HCT116 (cell line): ENCODE measurements around the gene TGM1. TPM values are rescaled to one million over a fixed set of nuclear protein-coding genes. Genes with fewer than 3 reads are reported as not detected.
"Not testable (repeated sequence)": the region's sequence is repeated elsewhere in the genome, so short reads cannot be mapped to it uniquely, and the experiment has no call there.

ENCODE experiments used
- ATAC-seq: fragments of 200-7000 bp; cut with Tn5 transposase; 2 replicates; pipeline ENCODE4 v1.9.1; 2020; ENCODE audit warnings: mild to moderate bottlenecking, moderate library complexity
- BruUV-seq: library from RNA; stranded (reverse); fragments of 400-500 nt; replicated peaks from 2 replicates; lab custom pipeline; 2021; lab: Mats Ljungman, UMichigan
- CTCF ChIA-PET: fragments of 300-600 bp; sonication (Branson Sonifier 250); formaldehyde crosslinking; loops from one replicate; lab custom pipeline; 2021; ENCODE audit warnings: antibody characterized with exemption; lab: Charles Lee
- POLR2A ChIA-PET: fragments of 300-600, 350-600 bp; sonication (Branson Sonifier 250); formaldehyde crosslinking; loops from one replicate; lab custom pipeline; 2021; ENCODE audit warnings: antibody characterized with exemption; lab: Charles Lee
- RAD21 ChIA-PET, 2 experiments: fragments of 300-600 bp; sonication (Branson Sonifier 250); formaldehyde crosslinking; loops; one replicate each; lab custom pipeline; 2023; ENCODE audit warnings: low total read pairs in 2 of 2; ENCODE audit not compliant: uncharacterized antibody in 2 of 2, unreplicated experiment in 2 of 2, low non-redundant PET in 1 of 2; lab: Charles Lee
- DNase-seq: peaks from one replicate; pipeline ENCODE4 v3.0.0-alpha.2; 2010; ENCODE audit warnings: low read depth, low spot score
- H2AFZ ChIP-seq: fragments of 200-600 bp; shearing (Covaris generic), sonication (generic); 2 replicates; pipeline ENCODE4 v1.6.1; 2017; ENCODE audit warnings: low read depth, mixed run types, mixed read lengths, antibody characterized with exemption, low read length; ENCODE audit not compliant: poor library complexity, severe bottlenecking
- H3K27ac ChIP-seq: 2 replicates; pipeline ENCODE4 v1.5.1; 2012; ENCODE audit warnings: low read depth, low read length
- H3K27me3 ChIP-seq: fragments of 200-600 bp; sonication (generic); 2 replicates; pipeline ENCODE4 v1.6.1; 2016; ENCODE audit warnings: mixed run types, low read length, mixed read lengths; ENCODE audit not compliant: insufficient read depth
- H3K36me3 ChIP-seq, 2 experiments: fragments of 200-500 bp in 1 of 2; fragments of 200-600 bp in 1 of 2; sonication (Bioruptor generic) in 1 of 2; sonication (generic) in 1 of 2; 2 replicates each; pipeline versions ENCODE4 v1.5.1 to v1.6.1; 2014 to 2016; ENCODE audit warnings: low read length in 2 of 2, inconsistent platforms in 1 of 2, mixed read lengths in 1 of 2, mixed run types in 1 of 2; ENCODE audit not compliant: insufficient read depth in 2 of 2, control insufficient read depth in 1 of 2
- H3K4me1 ChIP-seq, 2 experiments: fragments of 200-600 bp in 1 of 2; sonication (generic) in 1 of 2; 2 replicates each; pipeline versions ENCODE4 v1.5.1 to v1.6.1; 2012 to 2017; ENCODE audit warnings: low read length in 2 of 2, inconsistent platforms in 1 of 2, mild to moderate bottlenecking in 1 of 2, mixed read lengths in 1 of 2, mixed run types in 1 of 2, moderate library complexity in 1 of 2; ENCODE audit not compliant: insufficient read depth in 2 of 2, control insufficient read depth in 1 of 2
- H3K4me2 ChIP-seq: fragments of 200-600 bp; sonication (generic); 2 replicates; pipeline ENCODE4 v1.6.1; 2017; ENCODE audit warnings: mixed run types, low read length, mixed read lengths
- H3K4me3 ChIP-seq, 2 experiments: fragments of 200-600 bp in 1 of 2; sonication (generic) in 1 of 2; replicated peaks in 1 of 2; 2 replicates each; pipeline ENCODE4 v1.5.1; 2011 to 2016; ENCODE audit warnings: low read length in 2 of 2, control low read depth in 1 of 2, low read depth in 1 of 2, mild to moderate bottlenecking in 1 of 2, mixed read lengths in 1 of 2, mixed run types in 1 of 2
- H3K79me2 ChIP-seq: fragments of 200-600 bp; sonication (generic); 2 replicates; pipeline ENCODE4 v1.6.1; 2017; ENCODE audit warnings: mild to moderate bottlenecking, mixed run types, low read length, moderate library complexity, mixed read lengths; ENCODE audit not compliant: insufficient read depth
- H3K9ac ChIP-seq: fragments of 200-600 bp; sonication (generic); 2 replicates; pipeline ENCODE4 v1.6.1; 2016; ENCODE audit warnings: low read length, mixed read lengths
- H3K9me2 ChIP-seq: fragments of 200-600 bp; sonication (generic), shearing (Covaris generic); 2 replicates; pipeline ENCODE4 v1.6.1; 2017; ENCODE audit warnings: mixed run types, mild to moderate bottlenecking, moderate library complexity; ENCODE audit not compliant: insufficient read depth
- H3K9me3 ChIP-seq, 2 experiments: fragments of 200-500 bp in 1 of 2; fragments of 200-600 bp in 1 of 2; sonication (Bioruptor generic) in 1 of 2; sonication (generic) in 1 of 2; 2 replicates each; pipeline ENCODE4 v1.6.1; 2014 to 2017; ENCODE audit warnings: low read length in 2 of 2, mixed read lengths in 2 of 2, inconsistent platforms in 1 of 2, low read depth in 1 of 2, mild to moderate bottlenecking in 1 of 2, mixed run types in 1 of 2, moderate library complexity in 1 of 2; ENCODE audit not compliant: control insufficient read depth in 1 of 2, insufficient read depth in 1 of 2
- H4K20me1 ChIP-seq: fragments of 200-600 bp; sonication (generic), shearing (Covaris generic); 2 replicates; pipeline ENCODE4 v1.6.1; 2017; ENCODE audit warnings: mixed run types, mild to moderate bottlenecking, moderate library complexity; ENCODE audit not compliant: insufficient read depth
- intact Hi-C: fragments of 100-400 bp; cut with micrococcal nuclease; formaldehyde crosslinking; loops from 2 replicates; pipeline ENCODE4 v1.10.0; 2022
- total RNA-seq: library from RNA; stranded (reverse); gene quantifications from one replicate; pipeline ENCODE4 v1.2.1, GENCODE V29; 2021; ENCODE audit not compliant: unreplicated experiment

Gene TGM1
- total RNA-seq, 1 experiment from 2014 or later = 5.6 TPM

GRCh38 chr14:24203249-24203886 lies 59.6 kb downstream of the TGM1 start:
- H4K20me1 ChIP-seq, ATAC-seq, H3K27ac ChIP-seq, H3K4me3 ChIP-seq, BruUV-seq, intact Hi-C loops, H3K9me2 ChIP-seq, H2AFZ ChIP-seq, H3K4me1 ChIP-seq, CTCF ChIA-PET, RAD21 ChIA-PET, DNase-seq, H3K9ac ChIP-seq, POLR2A ChIA-PET, H3K27me3 ChIP-seq, H3K79me2 ChIP-seq, H3K4me2 ChIP-seq: not testable (repeated sequence)
- H3K36me3 ChIP-seq = peaks cover 3 to 35% of the 10 kb centered on the region in 2 experiments
- H3K9me3 ChIP-seq = peaks cover 3 to 10% of the 10 kb centered on the region in 2 experiments; a peak in 1 of 4 replicates

- RAD21 ChIA-PET, H3K27me3 ChIP-seq, DNase-seq, H4K20me1 ChIP-seq, H2AFZ ChIP-seq, H3K9me2 ChIP-seq, POLR2A ChIA-PET, ATAC-seq, CTCF ChIA-PET, H3K4me3 ChIP-seq, H3K9ac ChIP-seq, H3K4me1 ChIP-seq, BruUV-seq, H3K27ac ChIP-seq, H3K79me2 ChIP-seq, intact Hi-C loops, H3K4me2 ChIP-seq: not testable (repeated sequence)
- H3K9me3 ChIP-seq = peaks cover 3 to 10% of the 10 kb centered on the region in 2 experiments; a peak in 1 of 4 replicates
- H3K36me3 ChIP-seq = peaks cover 3 to 35% of the 10 kb centered on the region in 2 experiments
Observed at GRCh38 chr14:24202538-24202937, 60.4 kb downstream of the TGM1 start.

Other genes starting within 250 kb of the TGM1 start
- 0.71 TPM for gene CARMIL3, start 211.2 kb downstream of the TGM1 start, total RNA-seq
- gene CPNE6, start 191.6 kb downstream of the TGM1 start, total RNA-seq = not detected
- 94.1 TPM for gene PCK2, start 168.9 kb downstream of the TGM1 start, total RNA-seq
- gene DCAF11, start 148.4 kb downstream of the TGM1 start, total RNA-seq = 47.5 TPM
- gene NRL, start 148.2 kb downstream of the TGM1 start, total RNA-seq = 0.66 TPM
- 0.81 TPM for gene FITM1, start 132.5 kb downstream of the TGM1 start, total RNA-seq
- gene PSME1, start 127.0 kb downstream of the TGM1 start, total RNA-seq = 174 TPM
- 42.0 TPM for gene EMC9, start 121.6 kb downstream of the TGM1 start, total RNA-seq
- 160 TPM for gene PSME2, start 116.6 kb downstream of the TGM1 start, total RNA-seq
- 78.0 TPM for gene RNF31, start 115.7 kb downstream of the TGM1 start, total RNA-seq
- 21.7 TPM for gene IRF9, start 101.9 kb downstream of the TGM1 start, total RNA-seq
- gene REC8, start 91.1 kb downstream of the TGM1 start, total RNA-seq = 7.6 TPM
- gene IPO4, start 74.4 kb downstream of the TGM1 start, total RNA-seq = 102 TPM
- gene TM9SF1, start 67.7 kb downstream of the TGM1 start, total RNA-seq = 35.2 TPM
- gene TSSK4, start 57.5 kb downstream of the TGM1 start, total RNA-seq = 0.32 TPM
- gene CHMP4A, start 49.7 kb downstream of the TGM1 start, total RNA-seq = 34.6 TPM
- 15.9 TPM for gene MDP1, start 47.1 kb downstream of the TGM1 start, total RNA-seq
- 178 TPM for gene NEDD8, start 30.8 kb downstream of the TGM1 start, total RNA-seq
- 66.9 TPM for gene GMPR2, start 30.2 kb downstream of the TGM1 start, total RNA-seq
- gene TINF2, start 20.6 kb downstream of the TGM1 start, total RNA-seq = 38.4 TPM
- 40.8 TPM for gene RABGGTA, start 8.4 kb upstream of the TGM1 start, total RNA-seq
- gene DHRS1, start 36.6 kb upstream of the TGM1 start, total RNA-seq = 34.7 TPM
- 39.4 TPM for gene NOP9, start 36.7 kb upstream of the TGM1 start, total RNA-seq
- 0.22 TPM for gene CIDEB, start 44.8 kb upstream of the TGM1 start, total RNA-seq
- 15.4 TPM for gene LTB4R2, start 47.0 kb upstream of the TGM1 start, total RNA-seq
- 14.8 TPM for gene LTB4R, start 48.3 kb upstream of the TGM1 start, total RNA-seq
- gene ADCY4, start 71.9 kb upstream of the TGM1 start, total RNA-seq = 0.86 TPM
- gene RIPK3, start 76.8 kb upstream of the TGM1 start, total RNA-seq = not detected
- gene NFATC4, start 105.0 kb upstream of the TGM1 start, total RNA-seq = 7.6 TPM
- 0.27 TPM for gene NYNRIN, start 135.8 kb upstream of the TGM1 start, total RNA-seq
- gene CBLN3, start 166.5 kb upstream of the TGM1 start, total RNA-seq = 2.0 TPM
- 50.1 TPM for gene KHNYN, start 166.8 kb upstream of the TGM1 start, total RNA-seq
- gene SDR39U1, start 179.6 kb upstream of the TGM1 start, total RNA-seq = 61.8 TPM
- gene CMA1, start 245.1 kb upstream of the TGM1 start, total RNA-seq = not detected